ENCODE data around the gene MOGAT1.
A peak's percentile ranks its signal among the peaks of the same experiment; 100 is the strongest.

The MOGAT1 gene

GRCh38 chr2:222671259-222672067 is at the start of gene MOGAT1:
Gene MOGAT1, plus strand, starts transcription at chr2:222671658. Its CDS starts 128 bp downstream, at chr2:222671786.
- no peaks in the 10 kb centered on the region for H3K36me3 ChIP-seq (ENCODE audit: insufficient read depth, low read length)
- H3K9me3 ChIP-seq (ENCODE audit: control insufficient read depth, insufficient read depth, low read length): no peaks in the 10 kb centered on the region
- H3K4me1 ChIP-seq (ENCODE audit: insufficient read depth, low read length): no peaks in the 10 kb centered on the region
- peak within 1 kb of the TSS; percentile 61 for H3K9ac ChIP-seq (ENCODE audit: low read depth, low read length)

DNA sequence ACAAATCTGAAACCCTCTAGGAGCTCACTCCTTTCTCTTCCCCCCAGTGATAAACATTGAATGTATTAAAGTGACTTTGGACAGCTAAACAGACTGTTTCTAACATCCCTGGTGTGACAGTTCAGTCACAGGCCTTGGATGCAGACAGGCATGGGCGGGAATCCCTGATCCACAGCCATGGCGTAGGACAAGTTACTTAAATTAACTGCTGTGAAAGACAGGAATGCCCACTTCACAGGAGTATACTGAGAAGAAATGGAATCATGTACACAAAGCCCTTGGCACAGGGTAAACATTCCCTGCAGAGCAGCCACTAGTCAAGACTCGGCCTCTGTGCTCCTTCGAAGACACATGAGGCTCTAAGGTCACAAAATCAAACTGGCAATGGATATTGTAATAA is 49.6 kb upstream of the MOGAT1 start:
- no peaks in the 10 kb centered on the region for H3K4me1 ChIP-seq (ENCODE audit: insufficient read depth, low read length)
- no peak overlapping the region for H3K9ac ChIP-seq (ENCODE audit: low read depth, low read length)
- H3K9me3 ChIP-seq (ENCODE audit: control insufficient read depth, insufficient read depth, low read length): no peaks in the 10 kb centered on the region
- H3K36me3 ChIP-seq (ENCODE audit: insufficient read depth, low read length): peaks cover 19% of the 10 kb centered on the region

DNA sequence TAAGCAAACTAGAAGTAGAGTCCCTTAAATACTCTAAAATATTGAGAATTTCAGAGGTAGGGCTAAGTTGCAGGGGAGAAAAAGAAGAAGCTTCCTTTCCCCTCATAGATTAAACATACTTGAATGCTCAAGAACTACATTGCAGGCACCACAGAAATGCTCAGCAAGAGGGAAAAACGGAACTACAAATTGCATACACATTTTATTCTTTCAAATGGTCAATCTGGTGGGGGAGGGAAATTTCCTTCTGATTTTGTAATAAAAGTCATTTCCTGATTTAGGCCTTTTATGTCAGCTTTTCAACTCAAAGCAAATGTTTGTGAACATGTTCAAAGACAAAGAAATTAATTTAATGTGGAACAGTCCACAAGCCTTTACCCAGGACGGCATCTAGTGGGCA is 48.5 kb upstream of the MOGAT1 start:
- Histone ChIP-seq H3K9ac (ENCODE audit: low read depth, low read length) (no peak overlapping the region), H3K4me1 (ENCODE audit: insufficient read depth, low read length) (no peaks in the 10 kb centered on the region), H3K36me3 (ENCODE audit: insufficient read depth, low read length) (peaks cover 19% of the 10 kb centered on the region), H3K9me3 (ENCODE audit: control insufficient read depth, insufficient read depth, low read length) (no peaks in the 10 kb centered on the region)

DNA sequence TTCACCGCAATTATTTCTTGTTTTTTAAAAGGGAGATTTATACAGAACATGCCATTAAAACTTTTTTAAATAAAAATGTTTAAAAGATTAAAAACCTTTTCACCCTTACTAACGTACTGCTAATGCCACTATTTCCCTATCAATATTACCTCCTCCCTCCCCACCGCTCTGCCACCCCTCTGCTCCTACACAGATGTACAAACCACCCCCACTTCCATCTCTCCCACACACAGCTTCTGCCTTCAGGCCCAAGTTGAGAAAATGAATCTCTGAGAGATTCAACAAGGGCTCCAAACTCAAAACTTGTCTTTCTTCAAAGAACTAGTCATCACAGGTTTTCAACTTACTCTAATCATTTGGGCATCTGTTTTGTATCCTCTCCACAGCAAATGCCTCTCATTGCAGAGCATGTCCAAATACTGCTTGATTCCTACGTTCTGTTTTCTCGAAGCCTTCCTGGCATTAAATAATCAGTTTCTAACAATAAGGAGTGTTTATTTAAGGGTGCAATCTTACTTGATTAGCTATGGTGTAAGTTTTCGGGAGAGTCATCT is 47.6 kb upstream of the MOGAT1 start:
- Histone ChIP-seq H3K9ac (ENCODE audit: low read depth, low read length) (no peak overlapping the region), H3K36me3 (ENCODE audit: insufficient read depth, low read length) (peaks cover 20% of the 10 kb centered on the region), H3K9me3 (ENCODE audit: control insufficient read depth, insufficient read depth, low read length) (no peaks in the 10 kb centered on the region), H3K4me1 (ENCODE audit: insufficient read depth, low read length) (no peaks in the 10 kb centered on the region)

GRCh38 chr2:222627764-222628163 is 43.7 kb upstream of the MOGAT1 start:
- no peaks in the 10 kb centered on the region for H3K4me1 ChIP-seq (ENCODE audit: insufficient read depth, low read length)
- no peak overlapping the region for H3K9ac ChIP-seq (ENCODE audit: low read depth, low read length)
- H3K9me3 ChIP-seq (ENCODE audit: control insufficient read depth, insufficient read depth, low read length): no peaks in the 10 kb centered on the region
- H3K36me3 ChIP-seq (ENCODE audit: insufficient read depth, low read length): peaks cover 21% of the 10 kb centered on the region

GRCh38 chr2:222635295-222635694 is 36.2 kb upstream of the MOGAT1 start:
- H3K4me1 ChIP-seq (ENCODE audit: insufficient read depth, low read length): no peaks in the 10 kb centered on the region
- no peaks in the 10 kb centered on the region for H3K9me3 ChIP-seq (ENCODE audit: control insufficient read depth, insufficient read depth, low read length)
- peaks cover 8% of the 10 kb centered on the region for H3K36me3 ChIP-seq (ENCODE audit: insufficient read depth, low read length)
- H3K9ac ChIP-seq (ENCODE audit: low read depth, low read length): no peak overlapping the region

GRCh38 chr2:222637067-222637466 is 34.4 kb upstream of the MOGAT1 start:
- no peaks in the 10 kb centered on the region for H3K9me3 ChIP-seq (ENCODE audit: control insufficient read depth, insufficient read depth, low read length)
- peaks cover 7% of the 10 kb centered on the region for H3K36me3 ChIP-seq (ENCODE audit: insufficient read depth, low read length)

DNA sequence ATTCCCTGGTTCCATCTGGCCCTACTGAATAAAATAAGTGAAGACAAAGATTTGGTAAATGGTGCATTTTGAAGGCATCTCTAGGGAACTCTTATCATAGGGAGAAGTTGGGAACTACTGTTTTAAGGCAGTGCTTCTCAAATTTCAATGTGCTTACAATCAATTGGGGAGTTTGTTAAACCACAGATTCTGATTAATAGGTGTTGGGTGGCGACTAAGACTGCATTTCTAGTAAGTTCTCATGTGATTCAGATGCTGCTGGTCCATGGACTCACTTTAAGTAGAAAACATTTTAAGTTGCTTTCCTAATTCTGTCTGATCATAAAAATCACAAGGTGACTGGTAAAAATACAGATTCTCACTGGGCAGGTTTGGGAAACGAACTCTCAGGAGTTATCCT is 30.1 kb upstream of the MOGAT1 start:
- Histone ChIP-seq H3K36me3 (ENCODE audit: insufficient read depth, low read length) (no peaks in the 10 kb centered on the region; the same call in none of the 2 replicates), H3K9ac (ENCODE audit: low read depth, low read length) (no peak overlapping the region), H3K4me1 (ENCODE audit: insufficient read depth, low read length) (no peaks in the 10 kb centered on the region), H3K9me3 (ENCODE audit: control insufficient read depth, insufficient read depth, low read length) (no peaks in the 10 kb centered on the region)

More at GRCh38 chr2:222637067-222637466, 34.4 kb upstream of the MOGAT1 start:
- H3K9ac ChIP-seq (ENCODE audit: low read depth, low read length): no peak overlapping the region
- no peaks in the 10 kb centered on the region for H3K4me1 ChIP-seq (ENCODE audit: insufficient read depth, low read length)

DNA sequence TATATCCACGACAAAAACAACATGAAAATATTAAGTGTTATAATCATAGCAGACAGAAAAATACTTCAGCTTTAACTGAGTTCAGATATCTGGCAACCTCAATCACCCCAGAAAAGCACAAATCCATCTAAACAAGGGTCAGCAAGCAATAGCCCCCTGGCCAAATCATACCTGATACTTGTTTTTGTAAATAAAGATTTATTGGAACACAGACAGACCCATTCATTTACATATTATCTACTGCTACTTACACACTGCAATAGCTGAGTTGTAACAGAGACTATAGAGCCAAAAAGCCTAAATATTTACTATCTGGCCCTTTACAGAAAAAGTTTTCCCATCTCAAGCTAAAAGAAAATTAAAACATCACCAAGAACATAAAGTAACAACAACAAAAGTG is 28.3 kb upstream of the MOGAT1 start:
- Histone ChIP-seq H3K9ac (ENCODE audit: low read depth, low read length) (no peak overlapping the region), H3K4me1 (ENCODE audit: insufficient read depth, low read length) (no peaks in the 10 kb centered on the region), H3K9me3 (ENCODE audit: control insufficient read depth, insufficient read depth, low read length) (no peaks in the 10 kb centered on the region), H3K36me3 (ENCODE audit: insufficient read depth, low read length) (peaks cover 4% of the 10 kb centered on the region)

DNA sequence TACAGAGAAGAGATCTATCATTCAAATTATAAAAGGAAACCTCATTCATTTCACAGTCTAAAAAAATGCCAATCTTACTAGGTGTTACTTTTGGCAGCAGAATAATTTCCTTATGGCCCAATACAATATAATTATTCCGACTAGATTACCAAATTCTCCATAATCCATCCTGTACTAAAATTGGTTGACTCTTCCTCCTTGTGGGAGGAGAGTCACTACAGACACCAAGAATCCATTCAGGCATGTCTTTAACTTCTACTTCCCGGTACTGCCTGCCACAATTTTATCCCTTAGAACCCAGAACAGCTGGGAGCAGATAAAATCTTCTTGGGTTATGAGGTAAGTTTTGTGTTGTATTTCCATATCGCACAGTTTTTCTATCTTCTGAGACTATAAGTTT is 25.4 kb upstream of the MOGAT1 start:
- peaks cover 4% of the 10 kb centered on the region for H3K36me3 ChIP-seq (ENCODE audit: insufficient read depth, low read length)
- no peak overlapping the region for H3K9ac ChIP-seq (ENCODE audit: low read depth, low read length)
- H3K4me1 ChIP-seq (ENCODE audit: insufficient read depth, low read length): no peaks in the 10 kb centered on the region
- H3K9me3 ChIP-seq (ENCODE audit: control insufficient read depth, insufficient read depth, low read length): no peaks in the 10 kb centered on the region

GRCh38 chr2:222649801-222650200 is 21.7 kb upstream of the MOGAT1 start:
- Histone ChIP-seq H3K9ac (ENCODE audit: low read depth, low read length) (no peak overlapping the region), H3K36me3 (ENCODE audit: insufficient read depth, low read length) (peaks cover 4% of the 10 kb centered on the region; the same call in 1 of the 2 replicates), H3K9me3 (ENCODE audit: control insufficient read depth, insufficient read depth, low read length) (no peaks in the 10 kb centered on the region), H3K4me1 (ENCODE audit: insufficient read depth, low read length) (no peaks in the 10 kb centered on the region; the same call in 1 of the 2 replicates)

DNA sequence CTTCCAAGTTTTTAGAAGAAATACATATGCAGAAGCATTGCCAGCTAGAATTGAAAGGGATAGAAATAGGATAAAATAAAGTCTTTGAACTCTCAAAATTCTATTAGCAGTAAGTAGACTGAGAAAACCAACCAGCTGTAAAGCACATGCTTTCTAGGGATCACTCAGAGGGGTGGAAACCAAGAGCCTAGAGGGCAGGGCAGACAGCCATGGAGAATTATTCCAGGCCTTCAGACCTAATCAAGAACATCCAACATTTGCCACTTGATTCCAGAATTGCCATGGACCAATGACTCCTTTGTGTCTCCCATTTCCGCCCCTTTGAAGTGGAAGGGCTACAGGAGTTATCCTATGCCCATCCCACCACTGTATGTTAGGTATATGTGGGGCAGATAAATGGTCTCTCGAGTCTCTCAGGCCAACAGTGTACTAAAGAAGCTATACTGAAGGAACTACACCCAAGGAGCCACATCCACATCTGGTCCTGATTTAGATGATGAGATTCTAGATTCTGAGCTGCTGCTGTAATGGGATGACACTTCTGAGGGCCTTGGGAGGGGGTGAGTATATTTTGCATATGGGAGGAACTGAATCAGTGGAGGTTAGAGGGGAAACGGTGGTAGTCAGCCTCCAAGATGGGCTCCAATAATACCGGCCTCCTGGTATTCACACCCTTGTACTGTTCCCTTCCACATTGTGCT is 19.6 kb upstream of the MOGAT1 start:
- no peaks in the 10 kb centered on the region; the same call in 1 of the 2 replicates for H3K36me3 ChIP-seq (ENCODE audit: insufficient read depth, low read length)
- H3K4me1 ChIP-seq (ENCODE audit: insufficient read depth, low read length): no peaks in the 10 kb centered on the region; the same call in 1 of the 2 replicates
- no peak overlapping the region for H3K9ac ChIP-seq (ENCODE audit: low read depth, low read length)
- H3K9me3 ChIP-seq (ENCODE audit: control insufficient read depth, insufficient read depth, low read length): no peaks in the 10 kb centered on the region

GRCh38 chr2:222652491-222653255 is 18.8 kb upstream of the MOGAT1 start:
- Histone ChIP-seq H3K9me3 (ENCODE audit: control insufficient read depth, insufficient read depth, low read length) (no peaks in the 10 kb centered on the region), H3K36me3 (ENCODE audit: insufficient read depth, low read length) (no peaks in the 10 kb centered on the region; the same call in 1 of the 2 replicates), H3K4me1 (ENCODE audit: insufficient read depth, low read length) (no peaks in the 10 kb centered on the region; the same call in 1 of the 2 replicates), H3K9ac (ENCODE audit: low read depth, low read length) (no peak overlapping the region)

DNA sequence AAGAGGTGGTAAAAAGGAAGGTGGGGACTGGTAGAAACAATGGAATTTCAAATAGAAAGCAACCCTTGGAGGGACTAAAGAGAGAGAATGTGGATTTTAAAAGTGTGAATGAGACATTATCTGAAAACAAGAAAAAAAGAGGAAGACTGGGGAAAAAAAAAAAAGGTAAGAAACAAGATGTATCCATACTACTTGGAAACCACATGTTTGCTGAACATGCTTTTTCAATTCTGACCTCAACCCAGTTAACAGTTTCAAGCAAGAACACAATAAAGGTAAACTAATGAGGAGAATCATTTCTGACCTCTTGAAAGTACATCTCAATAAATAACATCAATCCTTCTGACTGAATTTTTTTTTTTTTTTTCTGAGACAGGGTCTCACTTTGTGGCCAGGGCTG is 18.2 kb upstream of the MOGAT1 start:
- H3K4me1 ChIP-seq (ENCODE audit: insufficient read depth, low read length): no peaks in the 10 kb centered on the region; the same call in 1 of the 2 replicates
- H3K9ac ChIP-seq (ENCODE audit: low read depth, low read length): no peak overlapping the region
- no peaks in the 10 kb centered on the region for H3K36me3 ChIP-seq (ENCODE audit: insufficient read depth, low read length)
- no peaks in the 10 kb centered on the region for H3K9me3 ChIP-seq (ENCODE audit: control insufficient read depth, insufficient read depth, low read length)
